ENCODE measurements around the gene FAM118A.

GRCh38 chr22:45284705-45285262 is 24.9 kb upstream of the FAM118A start, which contains the start of gene UPK3A:
- TF ChIP-seq, protein P1, sequence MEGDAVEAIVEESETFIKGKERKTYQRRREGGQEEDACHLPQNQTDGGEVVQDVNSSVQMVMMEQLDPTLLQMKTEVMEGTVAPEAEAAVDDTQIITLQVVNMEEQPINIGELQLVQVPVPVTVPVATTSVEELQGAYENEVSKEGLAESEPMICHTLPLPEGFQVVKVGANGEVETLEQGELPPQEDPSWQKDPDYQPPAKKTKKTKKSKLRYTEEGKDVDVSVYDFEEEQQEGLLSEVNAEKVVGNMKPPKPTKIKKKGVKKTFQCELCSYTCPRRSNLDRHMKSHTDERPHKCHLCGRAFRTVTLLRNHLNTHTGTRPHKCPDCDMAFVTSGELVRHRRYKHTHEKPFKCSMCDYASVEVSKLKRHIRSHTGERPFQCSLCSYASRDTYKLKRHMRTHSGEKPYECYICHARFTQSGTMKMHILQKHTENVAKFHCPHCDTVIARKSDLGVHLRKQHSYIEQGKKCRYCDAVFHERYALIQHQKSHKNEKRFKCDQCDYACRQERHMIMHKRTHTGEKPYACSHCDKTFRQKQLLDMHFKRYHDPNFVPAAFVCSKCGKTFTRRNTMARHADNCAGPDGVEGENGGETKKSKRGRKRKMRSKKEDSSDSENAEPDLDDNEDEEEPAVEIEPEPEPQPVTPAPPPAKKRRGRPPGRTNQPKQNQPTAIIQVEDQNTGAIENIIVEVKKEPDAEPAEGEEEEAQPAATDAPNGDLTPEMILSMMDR (IDR thresholded peaks at IDR 0.05; ENCODE audit: insufficient read depth, low read depth, low read length) = no peak
- peak; percentile 74 for TF ChIP-seq EZH2 (IDR thresholded peaks at IDR 0.05; ENCODE audit: insufficient read depth, low read length)

Measured in astrocyte (in vitro differentiated cells and primary cell).